Stimulated activated naive CD8-positive, alpha-beta T cell treated with anti-CD3 and anti-CD28 coated beads, Interleukin-15, Interleukin-2, amounts not matched to agents 100 ng/mL and 50 ng/mL, for 24 hours (primary cell): ENCODE data around the gene RBM14.
A peak's percentile ranks its signal among the peaks of the same experiment; 100 is the strongest.
"Not testable (repeated sequence)": the region's sequence is repeated elsewhere in the genome, so short reads cannot be mapped to it uniquely, and the experiment has no call there.

Experiments
- H3K27ac Mint-ChIP-seq: one replicate; pipeline ENCODE4 v1.8.0; 2021; ENCODE audit warnings: mild to moderate bottlenecking, mixed read lengths
- H3K27me3 Mint-ChIP-seq: one replicate; pipeline ENCODE4 v1.8.0; 2021; ENCODE audit warnings: mixed read lengths
- H3K36me3 Mint-ChIP-seq: one replicate; pipeline ENCODE4 v1.8.0; 2021; ENCODE audit warnings: low read depth, mixed read lengths
- H3K4me1 Mint-ChIP-seq: one replicate; pipeline ENCODE4 v1.8.0; 2021; ENCODE audit warnings: low read depth, mixed read lengths
- H3K4me3 Mint-ChIP-seq: one replicate; pipeline ENCODE4 v1.8.0; 2021; ENCODE audit warnings: mild to moderate bottlenecking, mixed read lengths
- H3K9me3 Mint-ChIP-seq: one replicate; pipeline ENCODE4 v1.8.0; 2021; ENCODE audit warnings: mixed read lengths

The RBM14 gene

DNA sequence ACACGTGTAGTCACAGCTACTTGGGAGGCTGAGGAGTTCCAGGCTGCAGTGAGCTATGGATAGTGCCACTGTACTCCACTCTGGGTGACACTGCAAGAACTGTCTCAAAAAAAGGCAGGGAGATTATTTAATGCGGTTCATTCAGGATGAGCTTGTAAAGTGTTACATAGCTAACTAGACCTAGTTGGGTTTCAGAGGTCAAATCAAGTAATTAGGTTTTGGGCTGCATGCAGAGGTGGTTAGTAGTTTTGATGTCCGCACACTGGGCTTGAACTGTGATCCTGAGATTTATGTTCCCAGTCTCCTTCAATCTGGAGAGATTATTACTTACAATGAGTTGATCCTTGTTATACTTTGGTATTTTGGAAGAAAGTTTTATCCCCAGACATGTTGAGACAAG lies 20.0 kb downstream of the RBM14 start:
- H3K4me1 Mint-ChIP-seq: peaks cover 56% of the 10 kb centered on the region
- H3K27ac Mint-ChIP-seq: peak overlapping the region; percentile 97
- peaks cover 78% of the 10 kb centered on the region for H3K36me3 Mint-ChIP-seq
- H3K27me3 Mint-ChIP-seq: no peaks in the 10 kb centered on the region
- no peak overlapping the region for H3K4me3 Mint-ChIP-seq
- no peaks in the 10 kb centered on the region for H3K9me3 Mint-ChIP-seq

DNA sequence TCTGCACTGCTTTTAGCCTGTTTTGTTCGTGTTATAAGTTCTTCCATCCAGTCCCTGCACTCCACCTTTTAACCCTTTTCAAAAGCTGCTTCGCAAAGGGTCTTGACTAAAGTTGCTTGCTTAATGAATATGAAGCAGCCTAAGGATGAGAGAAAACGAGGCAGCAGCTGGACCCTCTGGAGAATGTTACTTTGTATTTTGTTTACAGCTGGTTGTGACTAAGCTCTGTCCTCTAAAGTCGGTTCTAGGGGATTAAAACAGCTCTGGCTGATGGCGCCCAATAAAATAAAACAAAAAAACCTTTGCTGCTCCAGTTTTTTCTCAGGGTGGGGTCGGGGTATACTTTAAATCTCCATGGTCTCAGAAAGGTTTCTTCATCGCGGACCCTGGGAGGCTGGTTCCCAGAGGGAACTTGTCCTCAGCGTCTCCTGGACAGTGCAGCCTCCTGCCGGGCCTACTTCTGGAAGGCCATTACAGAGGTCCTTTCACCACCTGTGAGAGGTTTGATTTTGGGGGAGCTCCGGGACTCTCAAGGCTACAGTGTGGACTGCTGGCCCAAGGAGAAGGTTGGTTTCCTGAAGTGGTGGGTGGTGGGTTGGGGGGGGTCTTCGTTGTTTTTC lies 21.2 kb downstream of the RBM14 start:
- no peaks in the 10 kb centered on the region for H3K27me3 Mint-ChIP-seq
- peak overlapping the region; percentile 90 for H3K4me3 Mint-ChIP-seq
- no peaks in the 10 kb centered on the region for H3K9me3 Mint-ChIP-seq
- peaks cover 61% of the 10 kb centered on the region for H3K4me1 Mint-ChIP-seq
- H3K27ac Mint-ChIP-seq: peak overlapping the region; percentile 97
- H3K36me3 Mint-ChIP-seq: peaks cover 82% of the 10 kb centered on the region

DNA sequence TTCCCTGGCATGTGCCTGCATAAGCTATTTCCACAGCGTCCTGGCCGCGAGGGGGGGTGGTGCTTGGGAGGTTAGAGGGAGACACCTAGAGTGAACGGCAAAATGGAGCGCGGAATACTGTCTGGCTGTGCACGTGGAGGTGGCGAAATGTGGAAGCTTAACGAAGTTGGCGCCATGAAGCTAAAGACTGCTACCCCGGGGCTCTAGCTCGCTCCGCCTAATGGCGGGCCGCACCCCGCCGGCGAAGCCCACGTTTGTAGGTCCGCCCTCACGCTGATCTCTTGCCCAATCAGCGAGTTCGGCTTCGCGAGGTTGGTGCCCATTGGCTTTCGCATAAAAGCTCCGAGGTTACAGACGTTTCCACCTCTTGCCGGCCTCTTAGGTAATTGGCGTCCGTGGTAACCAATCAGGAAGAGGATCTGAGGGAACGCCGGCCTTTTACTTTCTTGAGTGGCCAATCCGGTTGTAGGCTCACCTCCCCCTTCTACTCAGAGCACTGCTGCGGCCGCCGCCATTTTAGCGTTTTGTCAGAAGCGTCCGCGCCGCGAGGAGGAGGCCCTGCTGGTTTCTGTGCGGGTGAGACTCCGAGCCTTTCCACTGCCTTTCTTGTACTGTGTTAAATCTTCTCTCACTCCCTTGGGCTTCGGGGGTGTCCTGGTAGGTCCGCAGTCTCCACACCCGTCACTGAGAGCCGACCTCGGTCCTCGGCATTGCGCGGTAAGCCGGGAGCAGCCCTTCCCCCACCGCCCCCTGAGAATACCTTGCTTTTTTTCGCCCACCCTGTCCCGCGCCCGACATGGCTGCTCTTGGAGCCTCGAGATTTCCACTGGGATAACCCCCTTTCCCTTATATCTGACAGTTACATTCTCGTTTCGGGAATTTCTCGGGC lies 22.0 kb downstream of the RBM14 start, which contains the start of gene RBM4:
Gene RBM4, plus strand, starts transcription at position 527 of the 889 bp plus-strand sequence. CDS start 1,009 bp downstream, outside the sequence.
- no peaks in the 10 kb centered on the region for H3K9me3 Mint-ChIP-seq
- H3K4me1 Mint-ChIP-seq: peaks cover 69% of the 10 kb centered on the region
- H3K27me3 Mint-ChIP-seq: no peaks in the 10 kb centered on the region
- peak within 1 kb of the TSS; percentile 97 for H3K27ac Mint-ChIP-seq
- peak within 1 kb of the TSS; percentile 90 for H3K4me3 Mint-ChIP-seq
- peaks cover 83% of the 10 kb centered on the region for H3K36me3 Mint-ChIP-seq

DNA sequence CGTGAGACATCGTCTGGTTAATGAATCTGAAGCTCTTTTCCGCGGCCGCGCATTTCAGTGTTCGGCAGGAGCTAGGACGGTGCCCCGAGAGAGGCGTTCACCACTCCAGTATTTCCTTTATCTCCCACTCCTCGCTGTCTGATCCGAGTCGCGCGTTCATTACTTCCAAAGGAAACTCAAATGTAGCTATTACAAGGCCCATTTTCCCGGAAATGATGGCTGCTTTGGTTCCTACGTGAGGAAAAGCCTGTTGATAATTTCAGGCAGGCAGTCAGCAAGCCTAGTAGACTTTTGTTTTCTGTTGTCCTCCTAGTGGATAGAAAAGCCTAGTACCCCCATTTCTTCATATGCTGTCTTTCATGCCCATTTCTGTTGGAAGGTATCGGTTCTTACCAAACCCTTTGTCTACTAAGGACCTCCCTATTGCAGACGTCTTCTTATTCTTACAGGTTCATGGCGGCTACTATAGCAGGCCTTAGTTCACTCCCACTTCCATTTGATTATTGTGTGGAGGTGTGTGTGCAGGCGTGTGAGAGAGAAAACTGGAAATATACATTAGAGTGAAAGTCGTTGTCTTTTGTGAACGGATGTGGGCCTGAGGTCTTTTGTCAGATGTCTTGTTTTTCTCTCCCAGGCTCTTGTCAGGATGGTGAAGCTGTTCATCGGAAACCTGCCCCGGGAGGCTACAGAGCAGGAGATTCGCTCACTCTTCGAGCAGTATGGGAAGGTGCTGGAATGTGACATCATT lies 22.8 kb downstream of the RBM14 start:
- H3K27ac Mint-ChIP-seq: peak overlapping the region; percentile 97
- peak overlapping the region; percentile 90 for H3K4me3 Mint-ChIP-seq
- no peaks in the 10 kb centered on the region for H3K27me3 Mint-ChIP-seq
- H3K36me3 Mint-ChIP-seq: peaks cover 88% of the 10 kb centered on the region
- H3K9me3 Mint-ChIP-seq: no peaks in the 10 kb centered on the region
- peaks cover 76% of the 10 kb centered on the region for H3K4me1 Mint-ChIP-seq

DNA sequence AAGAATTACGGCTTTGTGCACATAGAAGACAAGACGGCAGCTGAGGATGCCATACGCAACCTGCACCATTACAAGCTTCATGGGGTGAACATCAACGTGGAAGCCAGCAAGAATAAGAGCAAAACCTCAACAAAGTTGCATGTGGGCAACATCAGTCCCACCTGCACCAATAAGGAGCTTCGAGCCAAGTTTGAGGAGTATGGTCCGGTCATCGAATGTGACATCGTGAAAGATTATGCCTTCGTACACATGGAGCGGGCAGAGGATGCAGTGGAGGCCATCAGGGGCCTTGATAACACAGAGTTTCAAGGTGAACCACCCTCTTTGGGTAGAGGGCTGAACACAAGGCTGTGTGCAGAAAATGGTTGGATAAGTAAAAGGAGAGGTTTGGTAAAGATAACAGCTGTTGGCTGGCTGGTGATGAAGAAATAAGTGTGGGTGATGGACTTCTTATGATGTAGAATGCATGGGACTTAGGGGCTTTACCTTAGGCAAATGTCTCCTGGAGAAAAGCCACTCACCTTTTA lies 23.4 kb downstream of the RBM14 start:
- Mint-ChIP-seq H3K4me1 (peaks cover 77% of the 10 kb centered on the region), H3K4me3 (peak overlapping the region; percentile 90), H3K27ac (peak overlapping the region; percentile 97), H3K36me3 (peaks cover 88% of the 10 kb centered on the region)
- not testable (repeated sequence) for H3K9me3 Mint-ChIP-seq, H3K27me3 Mint-ChIP-seq

DNA sequence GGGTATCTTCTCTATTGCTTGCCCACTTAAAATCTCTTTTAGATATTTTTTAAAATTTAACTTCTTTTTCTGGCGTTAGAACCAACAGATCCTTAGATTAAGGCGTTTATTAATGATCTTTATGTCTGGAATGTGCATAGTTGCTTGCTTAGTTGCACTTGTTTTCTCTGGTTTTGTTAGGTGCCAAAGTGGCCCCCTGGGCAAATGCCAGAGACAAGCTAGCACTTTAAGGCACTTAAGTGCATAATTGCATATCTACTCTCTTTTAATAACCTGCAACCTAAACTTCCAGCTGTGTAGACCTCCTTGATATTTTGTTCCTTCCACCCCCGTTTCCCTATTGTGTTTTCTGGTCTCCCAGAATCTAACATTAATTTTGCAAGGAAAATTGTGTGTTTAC lies 25.4 kb downstream of the RBM14 start:
- Mint-ChIP-seq H3K27me3 (no peaks in the 10 kb centered on the region), H3K4me3 (peak overlapping the region; percentile 90), H3K4me1 (peaks cover 91% of the 10 kb centered on the region), H3K9me3 (no peaks in the 10 kb centered on the region), H3K27ac (peak overlapping the region; percentile 87), H3K36me3 (peaks cover 96% of the 10 kb centered on the region)

DNA sequence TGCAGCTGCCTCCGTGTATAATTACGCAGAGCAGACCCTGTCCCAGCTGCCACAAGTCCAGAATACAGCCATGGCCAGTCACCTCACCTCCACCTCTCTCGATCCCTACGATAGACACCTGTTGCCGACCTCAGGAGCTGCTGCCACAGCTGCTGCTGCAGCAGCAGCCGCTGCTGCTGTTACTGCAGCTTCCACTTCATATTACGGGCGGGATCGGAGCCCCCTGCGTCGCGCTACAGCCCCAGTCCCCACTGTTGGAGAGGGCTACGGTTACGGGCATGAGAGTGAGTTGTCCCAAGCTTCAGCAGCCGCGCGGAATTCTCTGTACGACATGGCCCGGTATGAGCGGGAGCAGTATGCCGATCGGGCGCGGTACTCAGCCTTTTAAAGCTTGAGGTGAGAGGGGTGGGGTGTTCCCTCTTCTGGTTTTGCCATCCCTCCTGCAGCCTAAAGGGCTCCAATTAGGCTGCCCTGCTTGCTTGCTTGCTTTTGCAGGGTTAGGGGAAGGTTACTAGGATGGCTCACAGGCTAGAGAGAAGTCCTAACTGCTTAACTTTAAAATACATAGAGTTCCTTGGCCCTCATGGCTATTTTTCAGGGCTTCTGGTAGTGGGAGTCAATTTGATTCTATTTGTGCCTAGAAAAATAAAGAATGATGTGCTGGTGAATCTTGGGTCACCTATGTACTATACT lies 27.5 kb downstream of the RBM14 start:
- Mint-ChIP-seq H3K9me3 (no peaks in the 10 kb centered on the region), H3K36me3 (peaks cover 95% of the 10 kb centered on the region), H3K27me3 (no peaks in the 10 kb centered on the region), H3K4me3 (peak overlapping the region; percentile 90), H3K4me1 (peaks cover 89% of the 10 kb centered on the region), H3K27ac (no peak overlapping the region)

DNA sequence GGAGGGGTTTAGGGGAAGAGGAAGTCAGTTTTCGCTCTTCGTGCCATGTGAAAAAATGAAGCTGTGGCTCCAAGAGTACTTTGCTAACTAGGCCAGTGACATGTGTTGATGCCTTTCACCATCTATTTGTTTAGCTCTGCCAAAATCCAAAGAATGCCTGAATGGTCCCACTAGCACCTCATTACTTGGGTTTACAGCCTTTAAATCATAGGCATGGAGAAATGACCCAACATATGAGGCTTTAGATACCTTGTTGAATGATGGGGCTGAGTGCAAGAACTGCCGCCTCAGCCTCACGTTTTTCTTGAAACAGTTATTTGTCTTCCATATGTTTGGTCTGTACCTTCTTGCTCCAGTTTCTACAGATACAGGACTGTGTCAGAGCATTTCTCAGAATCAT lies 30.4 kb downstream of the RBM14 start:
- Mint-ChIP-seq H3K4me3 (no peak overlapping the region), H3K9me3 (no peaks in the 10 kb centered on the region), H3K36me3 (peaks cover 91% of the 10 kb centered on the region), H3K4me1 (peaks cover 83% of the 10 kb centered on the region), H3K27ac (peak overlapping the region; percentile 49), H3K27me3 (no peaks in the 10 kb centered on the region)

DNA sequence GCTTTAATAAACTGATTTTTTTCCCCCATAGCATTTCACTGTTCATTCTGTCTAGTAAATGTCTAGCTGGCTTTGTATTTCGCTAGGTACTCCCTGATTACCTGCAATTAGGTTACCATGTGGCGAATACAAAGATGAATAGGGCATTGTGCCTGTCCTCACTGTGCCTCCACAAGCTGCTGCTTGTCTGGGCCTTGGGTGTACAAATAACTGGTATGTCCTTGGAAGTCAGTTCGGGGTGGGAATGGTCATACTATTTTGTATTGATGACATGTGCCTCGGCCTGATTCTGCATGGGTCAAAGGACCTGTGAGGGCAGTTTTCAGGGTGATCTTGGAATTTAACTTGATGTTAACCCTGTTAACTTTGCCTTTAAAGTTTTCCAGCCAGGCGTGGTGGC lies 33.5 kb downstream of the RBM14 start:
- peaks cover 64% of the 10 kb centered on the region for H3K4me1 Mint-ChIP-seq
- peaks cover 74% of the 10 kb centered on the region for H3K36me3 Mint-ChIP-seq
- H3K4me3 Mint-ChIP-seq: no peak overlapping the region
- peak overlapping the region; percentile 26 for H3K27ac Mint-ChIP-seq
- no peaks in the 10 kb centered on the region for H3K9me3 Mint-ChIP-seq
- H3K27me3 Mint-ChIP-seq: no peaks in the 10 kb centered on the region

DNA sequence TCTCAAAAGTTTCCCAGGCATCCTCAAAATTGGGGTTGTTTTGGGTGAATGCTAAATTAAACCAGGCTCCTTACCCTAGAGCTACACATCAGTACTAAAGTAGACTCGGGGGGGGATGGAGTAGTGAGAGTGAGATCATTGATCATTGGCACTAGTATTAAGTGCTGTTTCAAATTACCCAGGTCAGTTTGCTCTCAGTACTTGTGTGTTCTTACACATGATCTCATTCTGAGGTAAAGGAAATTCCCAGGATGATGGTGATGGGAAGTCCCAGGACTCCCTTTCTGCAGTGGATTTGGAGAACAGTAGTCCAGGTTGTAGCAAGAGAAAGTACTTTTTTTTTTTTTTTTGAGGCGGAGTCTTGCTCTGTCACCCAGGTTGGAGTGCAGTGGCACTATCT lies 34.6 kb downstream of the RBM14 start:
- H3K36me3 Mint-ChIP-seq: peaks cover 71% of the 10 kb centered on the region
- no peak overlapping the region for H3K4me3 Mint-ChIP-seq
- peak overlapping the region; percentile 31 for H3K27ac Mint-ChIP-seq
- no peaks in the 10 kb centered on the region for H3K27me3 Mint-ChIP-seq
- H3K9me3 Mint-ChIP-seq: no peaks in the 10 kb centered on the region
- peaks cover 53% of the 10 kb centered on the region for H3K4me1 Mint-ChIP-seq

DNA sequence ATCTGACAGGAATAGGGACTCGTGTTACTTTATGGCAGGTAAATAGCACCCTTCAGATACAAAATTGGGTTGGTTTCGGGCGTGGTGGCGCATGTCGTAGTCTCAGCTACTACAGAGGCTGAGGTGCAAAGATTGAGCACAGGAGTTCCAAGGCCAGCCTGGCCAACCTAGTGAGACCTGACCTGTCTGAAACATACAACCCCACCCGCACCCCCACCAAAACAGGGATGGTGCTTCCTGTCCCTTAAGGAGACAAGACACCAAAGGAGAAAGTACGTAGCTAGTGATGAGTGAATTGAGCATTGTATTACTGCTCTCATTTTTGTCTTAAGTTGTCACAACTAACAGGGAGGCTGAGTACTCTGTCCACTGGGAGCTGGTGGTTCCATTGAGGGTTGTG lies 36.2 kb downstream of the RBM14 start:
- peaks cover 55% of the 10 kb centered on the region for H3K36me3 Mint-ChIP-seq
- peaks cover 37% of the 10 kb centered on the region for H3K4me1 Mint-ChIP-seq
- H3K27me3 Mint-ChIP-seq: no peaks in the 10 kb centered on the region
- no peak overlapping the region for H3K4me3 Mint-ChIP-seq
- H3K27ac Mint-ChIP-seq: peak overlapping the region; percentile 36
- no peaks in the 10 kb centered on the region for H3K9me3 Mint-ChIP-seq

DNA sequence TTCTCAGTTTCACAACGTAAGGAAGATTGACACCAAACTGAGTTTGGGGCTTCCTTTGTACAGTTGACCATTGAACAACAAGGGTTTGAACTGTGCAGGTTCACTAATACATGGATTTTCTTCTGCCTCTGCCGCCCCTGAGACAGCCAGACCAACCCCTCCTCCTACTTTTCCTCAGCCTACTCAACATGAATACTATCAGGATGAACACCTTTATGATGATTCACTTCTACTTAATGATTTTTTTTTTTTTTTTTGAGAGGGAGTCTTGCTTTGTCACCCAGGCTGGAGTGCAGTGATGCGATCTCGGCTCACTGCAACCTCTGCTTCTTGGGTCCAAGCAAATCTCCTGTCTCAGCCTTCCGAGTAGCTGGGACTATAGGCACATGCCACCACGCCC lies 36.7 kb downstream of the RBM14 start:
- no peak overlapping the region for H3K4me3 Mint-ChIP-seq
- H3K27me3 Mint-ChIP-seq: no peaks in the 10 kb centered on the region
- no peaks in the 10 kb centered on the region for H3K9me3 Mint-ChIP-seq
- peaks cover 51% of the 10 kb centered on the region for H3K36me3 Mint-ChIP-seq
- peak overlapping the region; percentile 36 for H3K27ac Mint-ChIP-seq
- peaks cover 34% of the 10 kb centered on the region for H3K4me1 Mint-ChIP-seq

DNA sequence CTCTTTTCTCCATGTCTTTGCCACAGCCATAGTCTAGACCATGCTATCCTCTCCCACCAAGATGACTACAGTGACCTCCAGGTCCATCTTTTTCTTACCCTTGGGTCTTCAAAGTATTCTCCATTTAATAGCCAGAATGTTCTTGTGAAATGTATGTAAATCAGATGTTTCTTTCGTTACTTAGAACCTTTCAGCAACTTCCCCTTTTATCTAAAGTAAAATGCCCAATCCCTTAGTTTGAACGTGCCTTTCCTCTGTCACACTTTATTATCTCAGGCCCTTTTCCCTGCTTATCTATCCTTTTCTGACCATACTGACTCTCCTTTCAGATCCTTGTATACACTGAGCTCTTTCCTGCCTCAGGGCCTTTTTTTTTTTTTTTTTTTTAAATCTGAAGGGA lies 43.3 kb downstream of the RBM14 start:
- no peak overlapping the region for H3K4me3 Mint-ChIP-seq
- H3K27ac Mint-ChIP-seq: peak overlapping the region; percentile 29
- H3K9me3 Mint-ChIP-seq: no peaks in the 10 kb centered on the region
- no peaks in the 10 kb centered on the region for H3K27me3 Mint-ChIP-seq
- peaks cover 14% of the 10 kb centered on the region for H3K4me1 Mint-ChIP-seq
- H3K36me3 Mint-ChIP-seq: peaks cover 37% of the 10 kb centered on the region

DNA sequence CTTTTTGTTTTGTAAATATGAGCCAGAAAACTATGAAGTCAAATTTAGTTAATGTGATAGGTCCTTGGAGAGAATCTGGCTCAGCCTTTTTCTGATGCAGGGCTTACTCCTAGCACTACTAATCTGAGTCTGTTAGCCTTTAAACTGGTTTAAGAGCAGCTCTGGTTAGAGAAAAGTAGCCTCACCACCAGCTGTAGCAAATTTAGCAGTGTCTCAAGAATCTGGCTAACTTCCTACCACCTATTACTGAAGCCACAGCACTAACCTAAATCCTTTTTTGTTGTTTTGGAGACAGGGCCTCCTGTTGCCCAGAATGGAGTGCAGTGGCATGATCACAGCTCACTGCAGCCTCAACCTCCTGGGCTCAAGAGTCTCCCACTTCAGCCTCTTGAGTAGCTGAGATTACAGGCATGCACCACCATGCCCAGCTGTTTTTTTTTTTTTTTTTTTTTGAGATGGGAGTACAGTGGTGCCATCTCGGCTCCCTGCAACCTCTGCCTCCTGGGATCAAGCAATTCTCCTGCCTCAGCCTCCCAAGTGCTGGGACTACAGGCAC lies 47.4 kb downstream of the RBM14 start:
- Mint-ChIP-seq H3K27ac (no peak overlapping the region), H3K4me3 (no peak overlapping the region), H3K9me3 (no peaks in the 10 kb centered on the region), H3K36me3 (peaks cover 59% of the 10 kb centered on the region), H3K4me1 (peaks cover 17% of the 10 kb centered on the region), H3K27me3 (no peaks in the 10 kb centered on the region)
